Breast epithelium (tissue), 4 donors: ENCODE data around the gene CNTRL. TPM values are rescaled to one million over a fixed set of nuclear protein-coding genes. Genes with fewer than 3 reads are reported as not detected.
"Not testable (repeated sequence)": the region's sequence is repeated elsewhere in the genome, so short reads cannot be mapped to it uniquely, and the experiment has no call there.

Experiments used
- DNase-seq, 2 donors: peaks; one replicate each; pipeline ENCODE4 v3.0.0-alpha.2; 2019; ENCODE audit warnings: low spot score in 2 of 2
- H3K27ac ChIP-seq, 2 donors: fragments of 200-600 bp; sonication (generic) in 1 of 2; one replicate each; pipeline ENCODE4 v1.5.1; 2016 to 2019; ENCODE audit warnings: mild to moderate bottlenecking in 1 of 2
- H3K27me3 ChIP-seq, 2 donors: fragments of 200-600 bp; sonication (generic) in 1 of 2; one replicate each; pipeline versions ENCODE4 v1.5.1 to v1.6.0; 2017 to 2019; ENCODE audit warnings: control low read depth in 1 of 2, mild to moderate bottlenecking in 1 of 2
- H3K36me3 ChIP-seq: fragments of 200-600 bp; one replicate; pipeline ENCODE4 v1.5.1; 2019
- H3K4me1 ChIP-seq, 2 donors: fragments of 200-600 bp; sonication (generic); one replicate each; pipeline ENCODE4 v1.5.1; 2016 to 2019; ENCODE audit warnings: control low read depth in 1 of 2
- H3K4me3 ChIP-seq, 3 donors: fragments of 200-600 bp; sonication (generic); 1 replicate in 2 of 3; 2 replicates in 1 of 3; pipeline ENCODE4 v1.5.1; 2016 to 2019; ENCODE audit warnings: mild to moderate bottlenecking in 3 of 3, moderate library complexity in 2 of 3
- H3K9me3 ChIP-seq, 2 donors: fragments of 200-600 bp; sonication (generic) in 1 of 2; one replicate each; pipeline ENCODE4 v1.5.1; 2016 to 2019; ENCODE audit warnings: control low read depth in 1 of 2
- POLR2A ChIP-seq: fragments of 450-650 bp; IDR thresholded peaks from one replicate; pipeline ENCODE4 v1.6.1; 2016; ENCODE audit warnings: antibody characterized with exemption, mild to moderate bottlenecking, moderate library complexity
- POLR2AphosphoS5 ChIP-seq, 3 donors: sonication (generic); formaldehyde crosslinking; IDR thresholded peaks; one replicate each; pipeline ENCODE4 v1.6.1; 2017; ENCODE audit warnings: antibody characterized with exemption in 3 of 3
- intact Hi-C: fragments of 100-400 bp; cut with DNase I; formaldehyde crosslinking; loops from one replicate; pipeline ENCODE4 v1.15.1; 2023; ENCODE audit warnings: low total_unique reads
- total RNA-seq, 3 donors: library from RNA; depleted of rRNA; stranded (reverse); fragments of >200 nt; gene quantifications; one replicate each; pipeline ENCODE4 v1.1.0, GENCODE V29; 2016
- TF ChIP-seq, protein P1 (sequence below), 3 donors: fragments of 450-650 bp; IDR thresholded peaks; one replicate each; pipeline ENCODE4 v1.5.1; 2016 to 2017; ENCODE audit warnings: antibody characterized with exemption in 3 of 3, mild to moderate bottlenecking in 3 of 3, moderate library complexity in 3 of 3

CNTRL gene
- total RNA-seq, 3 donors from 2014 or later: 18.4 to 26.8 (median 22.9) TPM

DNA sequence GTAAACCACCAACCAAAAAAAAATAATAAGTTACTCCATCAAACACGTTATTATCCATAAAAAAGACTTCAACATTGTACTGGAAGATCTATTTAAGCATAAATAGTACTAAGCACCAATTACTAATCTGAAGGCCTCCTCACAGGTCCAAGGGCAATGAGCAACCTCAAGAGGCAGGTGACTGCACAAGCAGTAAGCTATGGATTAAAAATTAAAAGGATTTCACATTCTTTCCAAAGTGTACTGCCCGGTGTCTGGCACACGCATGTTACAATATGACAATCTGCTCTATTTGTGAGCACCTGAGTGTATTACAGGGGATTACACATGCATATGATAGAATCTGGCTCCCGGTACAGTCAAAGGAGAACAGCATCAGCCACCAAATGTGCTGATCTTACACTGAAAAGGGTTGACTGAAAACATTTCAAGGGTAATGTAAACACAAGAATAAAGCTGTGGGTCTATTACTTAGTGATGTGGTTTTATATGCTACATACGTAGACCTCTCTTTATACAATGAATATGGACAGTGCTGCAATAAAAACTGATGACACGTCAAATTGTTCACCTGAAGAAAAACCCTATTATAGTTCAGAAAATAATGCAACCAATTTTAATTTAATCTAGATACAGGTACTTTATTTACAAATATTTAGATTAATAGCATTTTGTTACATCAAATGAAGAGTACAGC, 104.1 kb downstream of the CNTRL start:
- Histone ChIP-seq H3K4me1 (peaks cover 0 to 7% of the 10 kb centered on the region in 2 donors), H3K9me3 (no peaks in the 10 kb centered on the region), H3K27ac (no peak overlapping the region), H3K4me3 (no peak overlapping the region), H3K36me3 (no peaks in the 10 kb centered on the region), H3K27me3 (no peaks in the 10 kb centered on the region)
- no peak for DNase-seq
- intact Hi-C loops: no loop called here
- TF ChIP-seq POLR2A (no peak), POLR2AphosphoS5 (IDR thresholded peaks at IDR 0.05) (no peak)
- TF ChIP-seq, protein P1, sequence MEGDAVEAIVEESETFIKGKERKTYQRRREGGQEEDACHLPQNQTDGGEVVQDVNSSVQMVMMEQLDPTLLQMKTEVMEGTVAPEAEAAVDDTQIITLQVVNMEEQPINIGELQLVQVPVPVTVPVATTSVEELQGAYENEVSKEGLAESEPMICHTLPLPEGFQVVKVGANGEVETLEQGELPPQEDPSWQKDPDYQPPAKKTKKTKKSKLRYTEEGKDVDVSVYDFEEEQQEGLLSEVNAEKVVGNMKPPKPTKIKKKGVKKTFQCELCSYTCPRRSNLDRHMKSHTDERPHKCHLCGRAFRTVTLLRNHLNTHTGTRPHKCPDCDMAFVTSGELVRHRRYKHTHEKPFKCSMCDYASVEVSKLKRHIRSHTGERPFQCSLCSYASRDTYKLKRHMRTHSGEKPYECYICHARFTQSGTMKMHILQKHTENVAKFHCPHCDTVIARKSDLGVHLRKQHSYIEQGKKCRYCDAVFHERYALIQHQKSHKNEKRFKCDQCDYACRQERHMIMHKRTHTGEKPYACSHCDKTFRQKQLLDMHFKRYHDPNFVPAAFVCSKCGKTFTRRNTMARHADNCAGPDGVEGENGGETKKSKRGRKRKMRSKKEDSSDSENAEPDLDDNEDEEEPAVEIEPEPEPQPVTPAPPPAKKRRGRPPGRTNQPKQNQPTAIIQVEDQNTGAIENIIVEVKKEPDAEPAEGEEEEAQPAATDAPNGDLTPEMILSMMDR (IDR thresholded peaks at IDR 0.05): no peak

- H3K36me3 ChIP-seq, H3K27ac ChIP-seq, DNase-seq: not testable (repeated sequence)
These were observed 104.6 kb downstream of the CNTRL start for GRCh38 chr9:121179373-121179721.

GRCh38 chr9:121179930-121180681, 105.4 kb downstream of the CNTRL start:
- intact Hi-C loops: no loop called here
- DNase-seq: no peak
- H3K36me3 ChIP-seq: no peaks in the 10 kb centered on the region

More at GRCh38 chr9:121179373-121179721, 104.6 kb downstream of the CNTRL start:
- H3K4me1 ChIP-seq, H3K4me3 ChIP-seq, intact Hi-C loops, H3K27me3 ChIP-seq, H3K9me3 ChIP-seq: not testable (repeated sequence)

DNA sequence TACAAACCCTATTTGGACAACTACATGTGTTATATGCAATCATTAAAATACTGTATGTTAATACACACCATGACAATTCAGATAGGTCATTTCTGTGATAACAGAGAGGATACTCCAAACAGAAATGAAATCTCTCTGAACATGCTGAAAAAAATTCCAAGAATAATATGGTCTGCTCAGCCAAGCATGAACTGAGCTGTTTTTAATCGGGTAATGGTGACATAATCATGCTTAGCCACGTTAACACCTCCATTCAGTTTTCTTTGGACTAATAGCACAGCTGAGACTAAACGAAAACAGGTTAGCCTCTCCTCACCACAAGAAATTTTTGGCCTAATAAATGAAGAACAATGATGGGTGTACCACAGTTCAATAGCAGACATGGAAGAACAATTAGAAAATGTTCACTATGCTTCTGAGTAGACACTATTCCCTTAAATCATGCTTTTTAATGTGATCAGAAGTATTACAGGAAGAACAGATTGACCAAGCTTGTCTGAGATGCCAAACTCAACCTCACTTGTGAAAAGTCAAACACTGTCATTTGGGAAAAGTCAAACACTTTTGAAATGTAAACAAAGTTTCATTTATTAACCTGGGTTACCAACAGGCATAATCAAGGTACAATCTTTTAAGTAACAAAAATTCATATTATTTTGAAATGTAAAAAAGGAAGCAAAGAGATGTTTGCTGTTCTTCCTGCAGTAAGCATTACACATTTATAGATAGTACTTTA, 107.5 kb downstream of the CNTRL start:
- Histone ChIP-seq H3K9me3 (no peaks in the 10 kb centered on the region), H3K27me3 (no peaks in the 10 kb centered on the region), H3K27ac (no peak overlapping the region), H3K4me3 (no peak overlapping the region), H3K36me3 (no peaks in the 10 kb centered on the region), H3K4me1 (peaks cover 0 to 7% of the 10 kb centered on the region in 2 donors)
- no peak for DNase-seq
- TF ChIP-seq POLR2AphosphoS5 (IDR thresholded peaks at IDR 0.05) (no peak), POLR2A (no peak)
- TF ChIP-seq, protein P1 (IDR thresholded peaks at IDR 0.05): no peak
- intact Hi-C loops: no loop called here

More at GRCh38 chr9:121179930-121180681, 105.4 kb downstream of the CNTRL start:
- peaks cover 0 to 7% of the 10 kb centered on the region in 2 donors for H3K4me1 ChIP-seq
- H3K27me3 ChIP-seq: no peaks in the 10 kb centered on the region
- no peak overlapping the region for H3K27ac ChIP-seq
- H3K9me3 ChIP-seq: no peaks in the 10 kb centered on the region
- no peak overlapping the region for H3K4me3 ChIP-seq
- TF ChIP-seq, protein P1 (IDR thresholded peaks at IDR 0.05): no peak
- no peak for TF ChIP-seq POLR2AphosphoS5 (IDR thresholded peaks at IDR 0.05)
- no peak for TF ChIP-seq POLR2A

DNA sequence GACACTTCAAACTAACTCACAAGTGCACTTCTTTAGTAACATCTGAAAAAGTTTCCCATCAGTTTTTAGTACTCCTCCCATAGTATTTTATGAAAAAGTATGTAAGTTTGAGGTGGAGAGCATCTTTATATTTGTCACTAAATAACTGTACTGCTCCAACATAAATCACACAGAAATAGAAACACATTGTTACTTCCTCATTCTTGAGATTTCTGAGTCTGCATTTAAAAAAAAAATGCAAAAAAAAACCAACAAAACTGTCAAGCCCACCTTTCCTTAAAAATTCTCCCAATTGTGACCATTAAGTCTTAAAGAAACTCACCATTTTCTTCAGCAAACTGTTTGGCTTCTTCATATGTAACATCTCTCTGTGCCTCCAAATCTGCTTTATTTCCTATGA, 108.2 kb downstream of the CNTRL start:
- H3K27ac ChIP-seq: no peak overlapping the region
- H3K9me3 ChIP-seq: no peaks in the 10 kb centered on the region
- H3K4me3 ChIP-seq: no peak overlapping the region
- TF ChIP-seq POLR2A (no peak), POLR2AphosphoS5 (IDR thresholded peaks at IDR 0.05) (no peak)
- TF ChIP-seq, protein P1 (IDR thresholded peaks at IDR 0.05): no peak
- intact Hi-C loops: no loop called here
- DNase-seq: no peak
- no peaks in the 10 kb centered on the region for H3K27me3 ChIP-seq
- H3K4me1 ChIP-seq: peaks cover 0 to 7% of the 10 kb centered on the region in 2 donors
- H3K36me3 ChIP-seq: no peaks in the 10 kb centered on the region
